Measurements from ENCODE around the gene ATRN.
"Not testable (repeated sequence)": the region's sequence is repeated elsewhere in the genome, so short reads cannot be mapped to it uniquely, and the experiment has no call there.

Gene ATRN

DNA sequence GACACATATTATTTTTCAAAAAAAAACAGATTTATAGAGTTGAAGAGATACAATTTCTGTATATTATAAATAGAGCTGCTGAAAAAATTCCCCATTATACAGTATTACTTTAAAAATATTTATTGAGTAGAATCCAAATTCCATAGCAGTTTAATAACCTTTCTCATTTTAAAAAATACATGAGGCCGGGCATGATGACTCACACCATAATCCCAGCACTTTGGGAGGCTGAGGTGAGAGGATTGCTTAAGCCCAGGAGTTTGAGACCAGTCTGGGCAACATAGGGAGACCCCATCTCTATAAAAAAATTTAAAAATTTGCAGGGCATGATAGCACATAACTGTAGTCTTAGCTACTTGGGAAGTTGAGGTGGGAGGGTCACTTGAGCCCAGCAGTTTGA, 13.0 kb downstream of the ATRN start:
- Histone ChIP-seq H3K27ac (ENCODE audit: low read depth, low read length) (no peak overlapping the region), H3K9ac (ENCODE audit: low read depth, low read length) (no peak overlapping the region)

DNA sequence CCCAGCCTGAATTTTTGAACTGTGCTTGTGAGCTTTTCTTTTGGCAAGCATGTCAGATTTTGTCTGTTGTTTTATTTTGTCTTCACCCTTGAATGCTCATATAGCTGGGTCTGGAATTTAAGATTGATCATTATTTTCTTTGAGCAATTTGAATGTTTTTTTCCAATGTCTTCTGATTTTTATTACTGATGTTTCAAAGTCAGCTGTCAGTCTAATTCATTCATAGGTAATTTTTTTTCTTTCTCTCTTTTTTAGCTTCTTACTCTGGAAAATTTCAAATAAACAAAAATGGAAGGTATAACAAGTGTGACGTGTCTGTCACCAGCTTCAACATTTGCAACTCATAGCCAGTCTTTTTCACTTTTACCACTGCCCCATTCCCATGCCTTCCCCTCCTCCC, 15.1 kb downstream of the ATRN start:
- Histone ChIP-seq H3K4me1 (ENCODE audit: control insufficient read depth, insufficient read depth, low read length) (no peaks in the 10 kb centered on the region), H3K4me3 (ENCODE audit: low read depth, low read length) (no peak overlapping the region), H3K36me3 (ENCODE audit: control insufficient read depth, insufficient read depth, low read length) (no peaks in the 10 kb centered on the region), H3K27ac (ENCODE audit: low read depth, low read length) (no peak overlapping the region), H3K9ac (ENCODE audit: low read depth, low read length) (no peak overlapping the region), H3K9me3 (ENCODE audit: control insufficient read depth, insufficient read depth, low read length) (peaks cover 3% of the 10 kb centered on the region), H3K27me3 (ENCODE audit: control insufficient read depth, insufficient read depth, low read length) (no peaks in the 10 kb centered on the region)

More for the DNA sequence above, 13.0 kb downstream of the ATRN start:
- no peaks in the 10 kb centered on the region for H3K36me3 ChIP-seq (ENCODE audit: control insufficient read depth, insufficient read depth, low read length)
- H3K27me3 ChIP-seq (ENCODE audit: control insufficient read depth, insufficient read depth, low read length): no peaks in the 10 kb centered on the region
- H3K9me3 ChIP-seq (ENCODE audit: control insufficient read depth, insufficient read depth, low read length): peaks cover 3% of the 10 kb centered on the region
- H3K4me3 ChIP-seq (ENCODE audit: low read depth, low read length): no peak overlapping the region
- no peaks in the 10 kb centered on the region for H3K4me1 ChIP-seq (ENCODE audit: control insufficient read depth, insufficient read depth, low read length)

DNA sequence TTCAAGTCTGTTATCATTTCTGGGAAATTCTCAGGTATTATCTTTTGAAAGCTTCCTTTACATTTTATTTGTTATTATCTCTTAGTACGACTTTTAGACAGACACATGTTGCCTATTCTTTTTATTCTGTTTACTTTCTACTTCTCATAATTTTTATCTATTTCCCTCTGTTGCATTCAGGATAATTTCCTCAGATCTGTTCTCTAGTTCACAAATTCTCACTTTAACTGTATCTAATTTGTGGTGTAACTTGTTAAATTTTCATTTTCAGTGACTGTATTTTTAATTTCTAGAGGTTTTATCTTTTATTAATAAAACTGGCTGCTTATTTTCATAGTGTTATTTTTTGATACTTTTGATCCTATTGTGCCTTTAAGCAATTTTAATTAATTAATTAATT, 16.0 kb downstream of the ATRN start:
- H3K27me3 ChIP-seq (ENCODE audit: control insufficient read depth, insufficient read depth, low read length): no peaks in the 10 kb centered on the region
- peaks cover 3% of the 10 kb centered on the region for H3K9me3 ChIP-seq (ENCODE audit: control insufficient read depth, insufficient read depth, low read length)
- no peaks in the 10 kb centered on the region for H3K4me1 ChIP-seq (ENCODE audit: control insufficient read depth, insufficient read depth, low read length)
- H3K36me3 ChIP-seq (ENCODE audit: control insufficient read depth, insufficient read depth, low read length): no peaks in the 10 kb centered on the region
- no peak overlapping the region for H3K9ac ChIP-seq (ENCODE audit: low read depth, low read length)
- H3K27ac ChIP-seq (ENCODE audit: low read depth, low read length): no peak overlapping the region
- H3K4me3 ChIP-seq (ENCODE audit: low read depth, low read length): no peak overlapping the region

DNA sequence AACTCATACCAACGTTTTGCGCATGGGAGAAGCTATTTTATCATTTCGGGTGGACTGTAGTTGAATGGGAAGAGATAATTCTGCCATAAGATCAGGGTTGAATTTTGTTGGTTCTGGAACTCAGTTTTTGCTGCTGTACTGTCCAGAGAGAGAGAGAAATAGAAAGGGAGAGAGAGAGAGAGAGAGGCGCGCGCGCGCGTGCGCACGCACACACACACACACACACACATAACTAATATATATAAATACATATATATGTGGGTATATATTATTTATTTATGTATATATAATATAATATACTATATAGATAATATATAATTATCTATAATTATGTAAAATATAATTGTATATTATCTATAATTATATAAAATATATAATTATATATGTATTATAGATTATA, 21.9 kb downstream of the ATRN start:
- H3K9ac ChIP-seq (ENCODE audit: low read depth, low read length): no peak overlapping the region

DNA sequence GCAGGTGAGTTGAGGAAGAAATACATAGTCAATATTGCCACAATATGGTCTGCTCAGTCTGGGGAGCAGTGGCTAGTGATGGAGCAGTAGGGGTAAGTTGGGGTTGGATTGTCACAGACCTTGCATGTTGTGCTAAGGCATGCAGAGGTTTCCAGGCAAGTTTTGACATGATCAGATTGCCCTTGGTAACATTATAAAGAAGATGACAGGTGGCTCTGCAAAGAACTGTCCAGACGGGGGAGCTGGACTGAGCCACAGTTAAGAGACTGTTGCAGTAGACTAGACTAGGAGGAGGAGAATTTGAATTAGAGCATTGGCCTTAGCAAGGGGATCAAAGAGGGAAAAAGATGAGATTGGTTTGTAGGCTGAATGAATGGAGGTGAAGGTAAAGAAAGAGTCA, 23.4 kb downstream of the ATRN start:
- Histone ChIP-seq H3K9ac (ENCODE audit: low read depth, low read length) (no peak overlapping the region), H3K27ac (ENCODE audit: low read depth, low read length) (no peak overlapping the region), H3K4me1 (ENCODE audit: control insufficient read depth, insufficient read depth, low read length) (no peaks in the 10 kb centered on the region), H3K4me3 (ENCODE audit: low read depth, low read length) (no peak overlapping the region), H3K36me3 (ENCODE audit: control insufficient read depth, insufficient read depth, low read length) (no peaks in the 10 kb centered on the region), H3K9me3 (ENCODE audit: control insufficient read depth, insufficient read depth, low read length) (peaks cover 4% of the 10 kb centered on the region; the same call in 1 of the 2 replicates), H3K27me3 (ENCODE audit: control insufficient read depth, insufficient read depth, low read length) (no peaks in the 10 kb centered on the region)

More for the DNA sequence above, 21.9 kb downstream of the ATRN start:
- H3K36me3 ChIP-seq (ENCODE audit: control insufficient read depth, insufficient read depth, low read length): no peaks in the 10 kb centered on the region
- no peaks in the 10 kb centered on the region for H3K27me3 ChIP-seq (ENCODE audit: control insufficient read depth, insufficient read depth, low read length)
- no peak overlapping the region for H3K27ac ChIP-seq (ENCODE audit: low read depth, low read length)
- H3K4me1 ChIP-seq (ENCODE audit: control insufficient read depth, insufficient read depth, low read length): no peaks in the 10 kb centered on the region
- no peak overlapping the region for H3K4me3 ChIP-seq (ENCODE audit: low read depth, low read length)
- H3K9me3 ChIP-seq (ENCODE audit: control insufficient read depth, insufficient read depth, low read length): peaks cover 4% of the 10 kb centered on the region; the same call in 1 of the 2 replicates

DNA sequence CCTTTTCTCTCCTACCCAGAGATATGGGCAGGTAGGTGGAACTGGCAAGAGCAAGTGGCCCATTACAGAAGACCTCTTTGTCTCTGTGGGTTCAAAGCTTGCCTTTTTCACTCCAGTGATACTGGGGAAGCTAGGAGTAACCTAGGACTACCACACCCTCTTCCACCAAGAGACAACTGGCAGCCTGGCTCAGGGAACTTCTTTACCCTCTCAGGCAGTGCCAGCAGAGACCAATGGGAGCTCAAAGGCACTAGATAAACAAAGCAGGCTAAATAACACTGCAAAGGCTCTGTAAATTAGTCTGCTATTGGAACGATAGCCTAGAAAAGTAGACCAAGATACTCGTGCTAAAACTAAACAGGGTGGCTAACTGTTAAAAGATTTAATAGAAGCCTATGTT, 32.1 kb downstream of the ATRN start:
- Histone ChIP-seq H3K36me3 (ENCODE audit: control insufficient read depth, insufficient read depth, low read length) (no peaks in the 10 kb centered on the region), H3K9me3 (ENCODE audit: control insufficient read depth, insufficient read depth, low read length) (no peaks in the 10 kb centered on the region), H3K4me1 (ENCODE audit: control insufficient read depth, insufficient read depth, low read length) (no peaks in the 10 kb centered on the region), H3K4me3 (ENCODE audit: low read depth, low read length) (no peak overlapping the region), H3K9ac (ENCODE audit: low read depth, low read length) (no peak overlapping the region), H3K27ac (ENCODE audit: low read depth, low read length) (no peak overlapping the region), H3K27me3 (ENCODE audit: control insufficient read depth, insufficient read depth, low read length) (no peaks in the 10 kb centered on the region)

DNA sequence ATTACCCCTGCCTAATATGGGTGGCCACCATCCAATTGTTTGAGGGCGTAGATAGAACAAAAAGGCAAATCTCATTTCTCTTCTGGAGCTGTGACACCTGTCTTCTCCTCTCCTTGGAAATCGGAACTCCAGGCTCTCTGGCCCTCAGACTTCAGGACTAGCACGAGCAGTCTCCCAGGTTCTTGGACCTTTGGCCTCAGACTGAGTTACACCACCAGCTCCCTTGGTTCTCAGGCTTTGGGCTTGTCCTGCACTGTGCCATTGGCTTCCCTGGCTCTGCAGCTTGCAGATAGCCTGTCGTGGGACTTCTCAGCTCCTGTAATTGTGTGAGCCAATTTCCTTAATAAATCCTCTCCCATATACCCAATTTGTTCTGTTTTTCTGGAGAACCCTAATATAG, 34.3 kb downstream of the ATRN start:
- no peaks in the 10 kb centered on the region for H3K36me3 ChIP-seq (ENCODE audit: control insufficient read depth, insufficient read depth, low read length)
- no peaks in the 10 kb centered on the region for H3K4me1 ChIP-seq (ENCODE audit: control insufficient read depth, insufficient read depth, low read length)
- no peak overlapping the region for H3K9ac ChIP-seq (ENCODE audit: low read depth, low read length)
- no peak overlapping the region for H3K27ac ChIP-seq (ENCODE audit: low read depth, low read length)
- no peak overlapping the region for H3K4me3 ChIP-seq (ENCODE audit: low read depth, low read length)
- no peaks in the 10 kb centered on the region for H3K27me3 ChIP-seq (ENCODE audit: control insufficient read depth, insufficient read depth, low read length)
- H3K9me3 ChIP-seq (ENCODE audit: control insufficient read depth, insufficient read depth, low read length): no peaks in the 10 kb centered on the region

DNA sequence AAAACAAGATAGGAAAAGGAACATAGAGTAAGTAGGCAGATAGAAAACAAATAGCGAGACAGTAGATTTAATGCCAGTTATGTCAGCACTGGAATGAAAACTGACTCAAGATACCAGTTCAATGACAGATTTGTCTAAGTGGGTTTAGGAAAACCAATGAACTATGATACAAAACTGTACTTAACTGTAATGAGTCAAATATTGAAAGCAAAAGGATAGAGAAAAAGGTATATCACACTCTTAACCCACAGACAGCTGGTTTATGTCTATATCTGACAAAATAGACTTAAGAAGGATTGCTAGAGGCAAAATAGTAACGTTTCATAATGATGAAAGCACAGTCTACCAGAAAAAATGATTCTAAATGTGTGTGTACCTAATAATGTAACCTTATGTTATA, 38.2 kb downstream of the ATRN start:
- Histone ChIP-seq H3K36me3 (ENCODE audit: control insufficient read depth, insufficient read depth, low read length) (no peaks in the 10 kb centered on the region), H3K9me3 (ENCODE audit: control insufficient read depth, insufficient read depth, low read length) (no peaks in the 10 kb centered on the region), H3K4me1 (ENCODE audit: control insufficient read depth, insufficient read depth, low read length) (no peaks in the 10 kb centered on the region), H3K27me3 (ENCODE audit: control insufficient read depth, insufficient read depth, low read length) (no peaks in the 10 kb centered on the region), H3K4me3 (ENCODE audit: low read depth, low read length) (no peak overlapping the region), H3K27ac (ENCODE audit: low read depth, low read length) (no peak overlapping the region), H3K9ac (ENCODE audit: low read depth, low read length) (no peak overlapping the region)

DNA sequence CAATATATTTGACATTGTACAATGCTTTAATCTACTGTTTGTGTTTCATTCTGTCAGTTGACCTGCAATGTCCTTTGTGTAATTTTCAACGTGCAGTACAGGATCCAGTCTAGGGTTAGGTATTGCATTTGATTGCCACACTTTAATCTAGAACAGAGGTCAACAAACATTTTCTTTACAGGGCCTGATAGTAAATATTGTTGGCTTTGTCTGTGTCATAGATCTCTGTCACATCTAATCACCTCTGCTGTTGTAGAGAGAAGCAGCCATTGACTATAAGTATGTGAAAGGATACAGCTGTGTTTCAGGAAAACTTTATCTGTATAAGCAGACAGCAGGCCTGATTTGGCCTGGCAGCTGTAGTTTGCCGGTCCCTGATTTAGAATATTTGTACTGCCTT, 39.3 kb downstream of the ATRN start:
- no peak overlapping the region for H3K27ac ChIP-seq (ENCODE audit: low read depth, low read length)
- no peak overlapping the region for H3K9ac ChIP-seq (ENCODE audit: low read depth, low read length)
- no peaks in the 10 kb centered on the region for H3K4me1 ChIP-seq (ENCODE audit: control insufficient read depth, insufficient read depth, low read length)
- no peaks in the 10 kb centered on the region for H3K36me3 ChIP-seq (ENCODE audit: control insufficient read depth, insufficient read depth, low read length)
- no peaks in the 10 kb centered on the region for H3K27me3 ChIP-seq (ENCODE audit: control insufficient read depth, insufficient read depth, low read length)
- no peak overlapping the region for H3K4me3 ChIP-seq (ENCODE audit: low read depth, low read length)
- H3K9me3 ChIP-seq (ENCODE audit: control insufficient read depth, insufficient read depth, low read length): no peaks in the 10 kb centered on the region

DNA sequence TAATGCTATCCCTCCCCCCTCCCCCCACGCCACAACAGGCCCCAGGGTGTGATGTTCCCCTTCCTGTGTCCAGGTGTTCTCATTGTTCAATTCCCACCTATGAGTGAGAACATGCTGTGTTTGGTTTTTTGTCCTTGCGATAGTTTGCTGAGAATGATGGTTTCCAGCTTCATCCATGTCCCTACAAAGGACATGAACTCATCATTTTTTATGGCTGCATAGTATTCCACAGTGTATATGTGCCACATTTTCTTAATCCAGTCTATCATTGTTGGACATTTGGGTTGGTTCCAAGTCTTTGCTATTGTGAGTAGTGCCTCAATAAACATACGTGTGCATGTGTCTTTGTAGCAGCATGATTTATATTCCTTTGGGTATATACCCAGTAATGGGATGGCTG, 41.4 kb downstream of the ATRN start:
- H3K9ac ChIP-seq (ENCODE audit: low read depth, low read length); H3K4me1 ChIP-seq (ENCODE audit: control insufficient read depth, insufficient read depth, low read length); H3K4me3 ChIP-seq (ENCODE audit: low read depth, low read length); H3K9me3 ChIP-seq (ENCODE audit: control insufficient read depth, insufficient read depth, low read length); H3K27ac ChIP-seq (ENCODE audit: low read depth, low read length); H3K36me3 ChIP-seq (ENCODE audit: control insufficient read depth, insufficient read depth, low read length); H3K27me3 ChIP-seq (ENCODE audit: control insufficient read depth, insufficient read depth, low read length): not testable (repeated sequence)

DNA sequence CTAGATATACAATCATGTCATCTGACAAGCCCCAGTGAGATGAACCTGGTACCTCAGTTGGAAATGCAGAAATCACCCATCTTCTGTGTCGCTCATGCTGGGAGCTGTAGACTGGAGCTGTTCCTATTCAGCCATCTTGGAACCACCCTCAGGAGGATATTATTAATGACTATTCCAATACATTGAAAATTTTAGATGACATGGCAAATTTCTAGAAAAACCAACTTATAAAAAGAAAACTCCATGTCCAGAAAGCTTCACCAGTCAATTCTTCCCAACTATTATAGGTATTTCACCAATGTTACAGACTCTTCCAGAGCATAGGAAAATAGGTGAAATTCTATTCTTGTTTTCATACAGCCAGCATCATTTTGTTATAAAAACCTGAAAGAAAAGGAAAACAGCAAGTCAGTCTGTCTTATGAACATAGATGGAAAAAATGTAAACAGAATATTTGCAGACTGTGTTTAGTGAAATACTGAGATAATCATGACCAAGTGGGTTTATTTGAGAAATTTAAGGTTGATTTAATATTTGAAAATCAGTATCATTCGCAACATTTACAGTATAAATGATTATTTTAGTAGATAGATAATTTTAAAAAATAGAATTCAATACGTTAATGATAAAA, 43.3 kb downstream of the ATRN start:
- Histone ChIP-seq H3K27me3 (ENCODE audit: control insufficient read depth, insufficient read depth, low read length) (no peaks in the 10 kb centered on the region), H3K36me3 (ENCODE audit: control insufficient read depth, insufficient read depth, low read length) (no peaks in the 10 kb centered on the region), H3K9me3 (ENCODE audit: control insufficient read depth, insufficient read depth, low read length) (no peaks in the 10 kb centered on the region), H3K4me3 (ENCODE audit: low read depth, low read length) (no peak overlapping the region), H3K9ac (ENCODE audit: low read depth, low read length) (no peak overlapping the region), H3K27ac (ENCODE audit: low read depth, low read length) (no peak overlapping the region), H3K4me1 (ENCODE audit: control insufficient read depth, insufficient read depth, low read length) (no peaks in the 10 kb centered on the region)
